Liver (tissue), 9 donors: ENCODE results near the gene MIGA1. TPM values are rescaled to one million over a fixed set of nuclear protein-coding genes. Genes with fewer than 3 reads are reported as not detected.

Source experiments
- DNase-seq: peaks from one replicate; pipeline ENCODE4 v3.0.0-alpha.2; 2017; ENCODE audit warnings: low spot score
- H3K27ac ChIP-seq, 2 donors: one replicate each; pipeline ENCODE4 v1.7.0; 2013; ENCODE audit warnings: inconsistent platforms in 2 of 2, low read length in 2 of 2, control low read depth in 1 of 2, low read depth in 1 of 2, mild to moderate bottlenecking in 1 of 2
- H3K27me3 ChIP-seq, 4 donors: one replicate each; pipeline versions ENCODE4 v1.6.1 to v1.7.0; 2013; ENCODE audit warnings: low read length in 3 of 4, inconsistent platforms in 1 of 4, mild to moderate bottlenecking in 1 of 4, moderate library complexity in 1 of 4; ENCODE audit not compliant: control insufficient read depth in 4 of 4, insufficient read depth in 4 of 4
- H3K36me3 ChIP-seq, 4 donors: one replicate each; pipeline versions ENCODE4 v1.6.1 to v1.7.0; 2013; ENCODE audit warnings: low read length in 3 of 4, mild to moderate bottlenecking in 3 of 4, low read depth in 1 of 4, moderate library complexity in 1 of 4; ENCODE audit not compliant: control insufficient read depth in 4 of 4, insufficient read depth in 3 of 4
- H3K4me1 ChIP-seq, 4 donors: one replicate each; pipeline versions ENCODE4 v1.6.1 to v1.7.0; 2013; ENCODE audit warnings: low read length in 3 of 4, mild to moderate bottlenecking in 3 of 4, moderate library complexity in 1 of 4; ENCODE audit not compliant: control insufficient read depth in 4 of 4, insufficient read depth in 4 of 4
- H3K4me3 ChIP-seq, 3 donors: one replicate each; pipeline versions ENCODE4 v1.6.1 to v1.7.0; 2013; ENCODE audit warnings: low read length in 3 of 3, control low read depth in 1 of 3, low read depth in 1 of 3, mild to moderate bottlenecking in 1 of 3
- H3K9ac ChIP-seq, 2 donors: one replicate each; pipeline ENCODE4 v1.7.0; 2013; ENCODE audit warnings: low read length in 2 of 2, mild to moderate bottlenecking in 2 of 2, moderate library complexity in 2 of 2, control low read depth in 1 of 2, low read depth in 1 of 2
- H3K9me3 ChIP-seq, 4 donors: one replicate each; pipeline versions ENCODE4 v1.6.1 to v1.7.0; 2013; ENCODE audit warnings: low read length in 3 of 4; ENCODE audit not compliant: control insufficient read depth in 4 of 4
- EGR1 ChIP-seq, 2 donors: IDR thresholded peaks; 2 replicates each; pipeline ENCODE4 v1.6.1; 2016 to 2018; ENCODE audit warnings: antibody characterized with exemption in 2 of 2, low read depth in 2 of 2
- FOXA1 ChIP-seq: IDR thresholded peaks from 2 replicates; pipeline ENCODE4 v1.6.1; 2016; ENCODE audit warnings: antibody characterized with exemption
- FOXA2 ChIP-seq: IDR thresholded peaks from 2 replicates; pipeline ENCODE4 v1.6.1; 2016; ENCODE audit warnings: antibody characterized with exemption
- HNF4A ChIP-seq, 2 donors: conservative IDR thresholded peaks; 2 replicates each; pipeline ENCODE4 v1.6.1; 2016; ENCODE audit warnings: antibody characterized with exemption in 2 of 2, mild to moderate bottlenecking in 2 of 2
- HNF4G ChIP-seq: IDR thresholded peaks from 2 replicates; pipeline ENCODE4 v1.6.1; 2016; ENCODE audit warnings: antibody characterized with exemption
- JUND ChIP-seq, 2 donors: IDR thresholded peaks; 2 replicates each; pipeline ENCODE4 v1.6.1; 2016; ENCODE audit warnings: antibody characterized with exemption in 2 of 2
- NR2F2 ChIP-seq: IDR thresholded peaks from 2 replicates; pipeline ENCODE4 v1.6.1; 2016; ENCODE audit warnings: antibody characterized with exemption
- RXRA ChIP-seq, 2 donors: IDR thresholded peaks; 2 replicates each; pipeline ENCODE4 v1.6.1; 2017 to 2018; ENCODE audit warnings: antibody characterized with exemption in 2 of 2, mild to moderate bottlenecking in 1 of 2
- SP1 ChIP-seq: IDR thresholded peaks from 2 replicates; pipeline ENCODE4 v1.6.1; 2018; ENCODE audit warnings: antibody characterized with exemption, mild to moderate bottlenecking
- TAF1 ChIP-seq: conservative IDR thresholded peaks from 2 replicates; pipeline ENCODE4 v1.6.1; 2016; ENCODE audit warnings: antibody characterized with exemption, mild to moderate bottlenecking
- YY1 ChIP-seq: IDR thresholded peaks from 2 replicates; pipeline ENCODE4 v1.6.1; 2016; ENCODE audit warnings: antibody characterized with exemption, mild to moderate bottlenecking
- WGBS: extraction: QIAGEN DNeasy Blood & Tissue Kit; methylation state at CpG from one replicate; pipeline ENCODE4 v1.1.7; 2013; 5-methylcytosine and 5-hydroxymethylcytosine counted together
- polyA plus RNA-seq, 2 donors: library from polyadenylated mRNA; stranded (reverse) in 1 of 2; unstranded in 1 of 2; fragments of 200-250 nt in 1 of 2; fragments of >200 nt in 1 of 2; fragmentation: Nextera tagmentation in 1 of 2; extraction: Ambion mirVana in 1 of 2; gene quantifications; one replicate each; pipeline versions ENCODE4 v1.2.1 to v1.2.3, GENCODE V29; 2013 to 2015
- total RNA-seq, 2 donors: library from RNA; depleted of rRNA; stranded (reverse); fragments of >200 nt; gene quantifications; one replicate each; pipeline ENCODE4 v1.2.3, GENCODE V29; 2014
- TF ChIP-seq, protein P1 (sequence below): IDR thresholded peaks from 2 replicates; pipeline ENCODE4 v1.6.1; 2016; ENCODE audit warnings: antibody characterized with exemption
- TF ChIP-seq, protein P2 (sequence below): IDR thresholded peaks from 2 replicates; pipeline ENCODE4 v1.6.1; 2016; ENCODE audit warnings: antibody characterized with exemption
- TF ChIP-seq, protein P3 (sequence below): IDR thresholded peaks from 2 replicates; pipeline ENCODE4 v1.6.1; 2016; ENCODE audit warnings: antibody characterized with exemption
- TF ChIP-seq, protein P4 (sequence below): fragments of 150-350 bp; IDR thresholded peaks from 2 replicates; pipeline ENCODE4 v1.5.1; 2017; ENCODE audit warnings: improper control_type of control experiment, low read depth, low read length; ENCODE audit not compliant: missing input control
- TF ChIP-seq, protein P5 (sequence below): IDR thresholded peaks from 2 replicates; pipeline ENCODE4 v1.6.1; 2016; ENCODE audit warnings: antibody characterized with exemption, mild to moderate bottlenecking
- donor health status: healthy.
- donor health status: healthy.
- donor health status: healthy.
- donor health status: healthy.
- donor health status: healthy.

Gene MIGA1
- total and polyA plus RNA-seq, 4 donors, result 3.5 to 8.0 (median 6.2) TPM

DNA sequence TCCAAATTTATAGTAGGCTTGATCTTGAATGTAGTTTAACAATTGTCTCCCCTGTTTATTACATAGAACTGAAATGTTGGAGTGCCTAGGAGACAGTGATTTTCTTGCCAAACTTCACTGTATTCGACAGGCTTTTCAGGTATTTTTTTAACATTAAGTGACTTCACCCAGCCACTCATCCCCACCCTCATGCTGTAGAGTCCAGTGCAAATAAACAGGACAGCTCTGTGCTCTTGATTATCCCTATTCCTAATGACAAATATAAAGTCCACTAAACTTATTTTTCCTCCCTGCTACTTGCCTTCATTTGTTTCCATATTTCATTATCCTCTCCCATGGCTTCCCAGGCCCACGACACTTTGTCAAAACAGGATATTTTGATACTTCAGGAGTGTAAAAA lies 79.8 kb downstream of the MIGA1 start:
- 61% methylated on average over 2 of the region's 2 CpGs for WGBS
- TF ChIP-seq TAF1 (no peak), EGR1 (IDR thresholded peaks at IDR 0.05; ENCODE audit: low read depth in 2 of 2) (no peak), HNF4G (no peak), YY1 (no peak)
- TF ChIP-seq, protein P1, sequence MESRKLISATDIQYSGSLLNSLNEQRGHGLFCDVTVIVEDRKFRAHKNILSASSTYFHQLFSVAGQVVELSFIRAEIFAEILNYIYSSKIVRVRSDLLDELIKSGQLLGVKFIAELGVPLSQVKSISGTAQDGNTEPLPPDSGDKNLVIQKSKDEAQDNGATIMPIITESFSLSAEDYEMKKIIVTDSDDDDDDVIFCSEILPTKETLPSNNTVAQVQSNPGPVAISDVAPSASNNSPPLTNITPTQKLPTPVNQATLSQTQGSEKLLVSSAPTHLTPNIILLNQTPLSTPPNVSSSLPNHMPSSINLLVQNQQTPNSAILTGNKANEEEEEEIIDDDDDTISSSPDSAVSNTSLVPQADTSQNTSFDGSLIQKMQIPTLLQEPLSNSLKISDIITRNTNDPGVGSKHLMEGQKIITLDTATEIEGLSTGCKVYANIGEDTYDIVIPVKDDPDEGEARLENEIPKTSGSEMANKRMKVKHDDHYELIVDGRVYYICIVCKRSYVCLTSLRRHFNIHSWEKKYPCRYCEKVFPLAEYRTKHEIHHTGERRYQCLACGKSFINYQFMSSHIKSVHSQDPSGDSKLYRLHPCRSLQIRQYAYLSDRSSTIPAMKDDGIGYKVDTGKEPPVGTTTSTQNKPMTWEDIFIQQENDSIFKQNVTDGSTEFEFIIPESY, result no peak
- Histone ChIP-seq H3K27ac (no peak overlapping the region), H3K4me3 (no peak overlapping the region), H3K4me1 (peaks cover 0 to 11% (median 3%) of the 10 kb centered on the region in 4 donors), H3K9ac (peak overlapping the region in 1 of 2 donors; percentile 2), H3K27me3 (no peaks in the 10 kb centered on the region), H3K9me3 (peaks cover 0 to 4% (median 0%) of the 10 kb centered on the region in 4 donors), H3K36me3 (peaks cover 0 to 2% (median under 1%) of the 10 kb centered on the region in 4 donors)
- no peak for DNase-seq

DNA sequence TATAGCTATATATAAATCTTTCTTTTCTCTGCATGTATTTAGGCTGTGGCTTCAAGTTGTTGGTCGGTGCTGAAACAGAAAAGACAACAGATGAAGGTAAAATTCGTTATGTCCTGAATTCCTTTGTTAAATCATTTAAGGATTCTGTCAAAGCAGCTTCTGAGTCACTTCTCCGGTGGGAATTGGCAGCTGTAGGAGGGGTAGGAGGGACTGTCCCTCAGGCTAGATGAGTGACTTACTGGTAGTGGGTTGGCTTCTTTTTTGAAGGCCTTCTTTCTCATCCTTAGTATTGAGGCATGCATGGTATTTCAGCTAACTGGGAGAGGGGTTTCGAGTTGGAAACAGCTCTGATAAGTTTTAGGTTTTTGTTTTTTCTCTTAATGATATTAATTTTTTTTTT lies 86.8 kb downstream of the MIGA1 start:
- H3K9me3 ChIP-seq, result no peaks in the 10 kb centered on the region
- H3K36me3 ChIP-seq, result peaks cover 5 to 12% (median 10%) of the 10 kb centered on the region in 4 donors
- no peak for TF ChIP-seq HNF4A (conservative IDR thresholded peaks at IDR 0.05)
- TF ChIP-seq SP1, result no peak
- TF ChIP-seq JUND (IDR thresholded peaks at IDR 0.05), result no peak
- TF ChIP-seq, protein P1, result no peak
- TF ChIP-seq EGR1 (IDR thresholded peaks at IDR 0.05; ENCODE audit: low read depth in 2 of 2), result no peak

DNA sequence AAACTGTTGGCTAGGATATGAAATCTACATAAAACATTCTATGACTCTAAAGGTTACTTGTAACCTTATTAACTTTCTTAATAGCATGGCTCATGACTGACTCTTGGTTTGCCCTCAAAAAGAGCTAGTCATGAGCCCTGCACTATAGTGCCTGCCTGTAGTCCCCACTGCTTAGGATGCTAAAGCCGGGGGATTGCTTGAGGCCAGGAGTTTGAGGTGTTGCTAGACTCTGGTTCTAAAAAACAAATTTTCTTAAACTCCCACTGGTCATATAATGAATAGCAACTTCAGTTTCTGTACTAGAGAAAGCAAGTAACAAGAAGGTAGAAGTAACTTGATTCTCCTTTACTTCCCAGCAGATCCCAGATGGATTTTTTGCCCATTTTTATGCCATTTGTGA lies 93.2 kb downstream of the MIGA1 start:
- no peaks in the 10 kb centered on the region for H3K4me1 ChIP-seq
- H3K27me3 ChIP-seq, result no peaks in the 10 kb centered on the region
- no peak for DNase-seq
- H3K36me3 ChIP-seq, result peaks cover 0 to 7% (median 5%) of the 10 kb centered on the region in 4 donors
- 98% methylated on average over 1 of the region's 1 CpG for WGBS
- no peak overlapping the region for H3K4me3 ChIP-seq
- no peak overlapping the region for H3K9ac ChIP-seq
- no peak overlapping the region for H3K27ac ChIP-seq
- no peaks in the 10 kb centered on the region for H3K9me3 ChIP-seq
- TF ChIP-seq, protein P2, sequence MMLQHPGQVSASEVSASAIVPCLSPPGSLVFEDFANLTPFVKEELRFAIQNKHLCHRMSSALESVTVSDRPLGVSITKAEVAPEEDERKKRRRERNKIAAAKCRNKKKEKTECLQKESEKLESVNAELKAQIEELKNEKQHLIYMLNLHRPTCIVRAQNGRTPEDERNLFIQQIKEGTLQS, result no peak
- TF ChIP-seq JUND (IDR thresholded peaks at IDR 0.05) (no peak), TAF1 (no peak), SP1 (no peak), RXRA (IDR thresholded peaks at IDR 0.05) (no peak), NR2F2 (no peak), FOXA1 (no peak), FOXA2 (no peak), EGR1 (IDR thresholded peaks at IDR 0.05; ENCODE audit: low read depth in 2 of 2) (no peak)
- TF ChIP-seq, protein P3, sequence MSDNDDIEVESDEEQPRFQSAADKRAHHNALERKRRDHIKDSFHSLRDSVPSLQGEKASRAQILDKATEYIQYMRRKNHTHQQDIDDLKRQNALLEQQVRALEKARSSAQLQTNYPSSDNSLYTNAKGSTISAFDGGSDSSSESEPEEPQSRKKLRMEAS, result no peak
- TF ChIP-seq, protein P1, result no peak
- TF ChIP-seq, protein P4, sequence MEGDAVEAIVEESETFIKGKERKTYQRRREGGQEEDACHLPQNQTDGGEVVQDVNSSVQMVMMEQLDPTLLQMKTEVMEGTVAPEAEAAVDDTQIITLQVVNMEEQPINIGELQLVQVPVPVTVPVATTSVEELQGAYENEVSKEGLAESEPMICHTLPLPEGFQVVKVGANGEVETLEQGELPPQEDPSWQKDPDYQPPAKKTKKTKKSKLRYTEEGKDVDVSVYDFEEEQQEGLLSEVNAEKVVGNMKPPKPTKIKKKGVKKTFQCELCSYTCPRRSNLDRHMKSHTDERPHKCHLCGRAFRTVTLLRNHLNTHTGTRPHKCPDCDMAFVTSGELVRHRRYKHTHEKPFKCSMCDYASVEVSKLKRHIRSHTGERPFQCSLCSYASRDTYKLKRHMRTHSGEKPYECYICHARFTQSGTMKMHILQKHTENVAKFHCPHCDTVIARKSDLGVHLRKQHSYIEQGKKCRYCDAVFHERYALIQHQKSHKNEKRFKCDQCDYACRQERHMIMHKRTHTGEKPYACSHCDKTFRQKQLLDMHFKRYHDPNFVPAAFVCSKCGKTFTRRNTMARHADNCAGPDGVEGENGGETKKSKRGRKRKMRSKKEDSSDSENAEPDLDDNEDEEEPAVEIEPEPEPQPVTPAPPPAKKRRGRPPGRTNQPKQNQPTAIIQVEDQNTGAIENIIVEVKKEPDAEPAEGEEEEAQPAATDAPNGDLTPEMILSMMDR, result no peak
- TF ChIP-seq, protein P5, sequence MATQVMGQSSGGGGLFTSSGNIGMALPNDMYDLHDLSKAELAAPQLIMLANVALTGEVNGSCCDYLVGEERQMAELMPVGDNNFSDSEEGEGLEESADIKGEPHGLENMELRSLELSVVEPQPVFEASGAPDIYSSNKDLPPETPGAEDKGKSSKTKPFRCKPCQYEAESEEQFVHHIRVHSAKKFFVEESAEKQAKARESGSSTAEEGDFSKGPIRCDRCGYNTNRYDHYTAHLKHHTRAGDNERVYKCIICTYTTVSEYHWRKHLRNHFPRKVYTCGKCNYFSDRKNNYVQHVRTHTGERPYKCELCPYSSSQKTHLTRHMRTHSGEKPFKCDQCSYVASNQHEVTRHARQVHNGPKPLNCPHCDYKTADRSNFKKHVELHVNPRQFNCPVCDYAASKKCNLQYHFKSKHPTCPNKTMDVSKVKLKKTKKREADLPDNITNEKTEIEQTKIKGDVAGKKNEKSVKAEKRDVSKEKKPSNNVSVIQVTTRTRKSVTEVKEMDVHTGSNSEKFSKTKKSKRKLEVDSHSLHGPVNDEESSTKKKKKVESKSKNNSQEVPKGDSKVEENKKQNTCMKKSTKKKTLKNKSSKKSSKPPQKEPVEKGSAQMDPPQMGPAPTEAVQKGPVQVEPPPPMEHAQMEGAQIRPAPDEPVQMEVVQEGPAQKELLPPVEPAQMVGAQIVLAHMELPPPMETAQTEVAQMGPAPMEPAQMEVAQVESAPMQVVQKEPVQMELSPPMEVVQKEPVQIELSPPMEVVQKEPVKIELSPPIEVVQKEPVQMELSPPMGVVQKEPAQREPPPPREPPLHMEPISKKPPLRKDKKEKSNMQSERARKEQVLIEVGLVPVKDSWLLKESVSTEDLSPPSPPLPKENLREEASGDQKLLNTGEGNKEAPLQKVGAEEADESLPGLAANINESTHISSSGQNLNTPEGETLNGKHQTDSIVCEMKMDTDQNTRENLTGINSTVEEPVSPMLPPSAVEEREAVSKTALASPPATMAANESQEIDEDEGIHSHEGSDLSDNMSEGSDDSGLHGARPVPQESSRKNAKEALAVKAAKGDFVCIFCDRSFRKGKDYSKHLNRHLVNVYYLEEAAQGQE, result no peak

More for the DNA sequence above, 86.8 kb downstream of the MIGA1 start:
- Histone ChIP-seq H3K4me1 (no peaks in the 10 kb centered on the region), H3K4me3 (no peak overlapping the region), H3K27me3 (no peaks in the 10 kb centered on the region), H3K27ac (no peak overlapping the region), H3K9ac (no peak overlapping the region)
- 93% methylated on average over 4 of the region's 4 CpGs for WGBS
- DNase-seq, result no peak
